Calu3 (cell line): ENCODE measurements around the gene PRKAR2B. TPM values are rescaled to one million over a fixed set of nuclear protein-coding genes. Genes with fewer than 3 reads are reported as not detected.

ENCODE experiments used
- BruUV-seq: library from RNA; stranded (reverse); fragments of 400-500 nt; replicated peaks from 2 replicates; lab custom pipeline; 2021; lab: Mats Ljungman, UMichigan
- CTCF ChIA-PET: fragments of 300-600 bp; sonication (Branson Sonifier 250); formaldehyde crosslinking; loops from one replicate; lab custom pipeline; 2022; ENCODE audit warnings: antibody characterized with exemption; lab: Charles Lee
- DNase-seq: peaks from one replicate; pipeline ENCODE4 v3.0.0; 2022
- H3K27ac Mint-ChIP-seq: one replicate; pipeline ENCODE4 v1.8.0; 2022; ENCODE audit warnings: mixed read lengths; ENCODE audit not compliant: unreplicated experiment
- H3K27me3 Mint-ChIP-seq: one replicate; pipeline ENCODE4 v1.8.0; 2022; ENCODE audit warnings: mixed read lengths; ENCODE audit not compliant: unreplicated experiment
- H3K36me3 Mint-ChIP-seq: one replicate; pipeline ENCODE4 v1.8.0; 2022; ENCODE audit warnings: mild to moderate bottlenecking, moderate library complexity, mixed read lengths; ENCODE audit not compliant: insufficient read depth, unreplicated experiment
- H3K4me1 Mint-ChIP-seq: one replicate; pipeline ENCODE4 v1.8.0; 2022; ENCODE audit warnings: mild to moderate bottlenecking, low read depth, mixed read lengths; ENCODE audit not compliant: unreplicated experiment
- H3K4me3 Mint-ChIP-seq: one replicate; pipeline ENCODE4 v1.8.0; 2022; ENCODE audit warnings: mild to moderate bottlenecking, low read depth, moderate library complexity, mixed read lengths; ENCODE audit not compliant: unreplicated experiment
- H3K9me3 Mint-ChIP-seq: one replicate; pipeline ENCODE4 v1.8.0; 2022; ENCODE audit warnings: low read depth, mixed read lengths; ENCODE audit not compliant: unreplicated experiment
- intact Hi-C: fragments of 100-400 bp; cut with micrococcal nuclease; formaldehyde crosslinking; loops from one replicate; pipeline ENCODE4 v1.10.0; 2022; ENCODE audit not compliant: unreplicated experiment
- total RNA-seq: library from RNA; stranded (reverse); gene quantifications from 2 replicates; pipeline ENCODE4 v1.2.3, GENCODE V29; 2022
- TF ChIP-seq, protein P1 (sequence below): fragments of 200-600 bp; IDR thresholded peaks from one replicate; pipeline ENCODE4 v1.8.0; 2022; ENCODE audit warnings: antibody characterized with exemption; ENCODE audit not compliant: unreplicated experiment

The PRKAR2B gene
- total RNA-seq, 1 experiment from 2014 or later, result 3.1 TPM

DNA sequence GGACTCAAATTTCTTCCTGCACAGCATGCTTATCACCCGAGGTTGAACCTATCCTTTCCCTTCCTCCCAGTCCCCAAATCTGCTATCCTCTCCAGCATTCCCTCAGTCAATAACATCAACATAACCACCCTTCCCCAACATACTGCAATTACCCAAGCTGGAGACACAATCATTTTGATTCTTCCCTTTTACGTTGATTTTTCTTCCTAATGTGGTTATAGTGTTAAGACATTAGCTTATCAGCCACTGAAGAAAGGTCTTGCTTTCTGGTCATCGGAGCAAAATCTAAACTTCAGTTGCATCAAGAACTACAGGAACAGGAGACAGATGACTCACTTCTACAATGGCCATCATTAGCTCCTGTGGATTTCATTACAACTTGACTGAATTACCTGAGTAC lies 120.8 kb downstream of the PRKAR2B start:
- BruUV-seq, result no TSS peak
- CTCF ChIA-PET, result interaction anchor here (0.6 kb wide), 1 partner anchor 216 kb away, joined by 3 read pairs; no protein-coding TSS in a partner anchor
- H3K9me3 Mint-ChIP-seq, result no peaks in the 10 kb centered on the region
- H3K27me3 Mint-ChIP-seq, result no peaks in the 10 kb centered on the region
- no peak for DNase-seq
- TF ChIP-seq, protein P1, sequence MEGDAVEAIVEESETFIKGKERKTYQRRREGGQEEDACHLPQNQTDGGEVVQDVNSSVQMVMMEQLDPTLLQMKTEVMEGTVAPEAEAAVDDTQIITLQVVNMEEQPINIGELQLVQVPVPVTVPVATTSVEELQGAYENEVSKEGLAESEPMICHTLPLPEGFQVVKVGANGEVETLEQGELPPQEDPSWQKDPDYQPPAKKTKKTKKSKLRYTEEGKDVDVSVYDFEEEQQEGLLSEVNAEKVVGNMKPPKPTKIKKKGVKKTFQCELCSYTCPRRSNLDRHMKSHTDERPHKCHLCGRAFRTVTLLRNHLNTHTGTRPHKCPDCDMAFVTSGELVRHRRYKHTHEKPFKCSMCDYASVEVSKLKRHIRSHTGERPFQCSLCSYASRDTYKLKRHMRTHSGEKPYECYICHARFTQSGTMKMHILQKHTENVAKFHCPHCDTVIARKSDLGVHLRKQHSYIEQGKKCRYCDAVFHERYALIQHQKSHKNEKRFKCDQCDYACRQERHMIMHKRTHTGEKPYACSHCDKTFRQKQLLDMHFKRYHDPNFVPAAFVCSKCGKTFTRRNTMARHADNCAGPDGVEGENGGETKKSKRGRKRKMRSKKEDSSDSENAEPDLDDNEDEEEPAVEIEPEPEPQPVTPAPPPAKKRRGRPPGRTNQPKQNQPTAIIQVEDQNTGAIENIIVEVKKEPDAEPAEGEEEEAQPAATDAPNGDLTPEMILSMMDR, result no peak
- intact Hi-C loops, result no loop called here
- H3K27ac Mint-ChIP-seq, result no peak overlapping the region
- peaks cover 2% of the 10 kb centered on the region for H3K4me1 Mint-ChIP-seq
- peaks cover 30% of the 10 kb centered on the region for H3K36me3 Mint-ChIP-seq
- no peak overlapping the region for H3K4me3 Mint-ChIP-seq

DNA sequence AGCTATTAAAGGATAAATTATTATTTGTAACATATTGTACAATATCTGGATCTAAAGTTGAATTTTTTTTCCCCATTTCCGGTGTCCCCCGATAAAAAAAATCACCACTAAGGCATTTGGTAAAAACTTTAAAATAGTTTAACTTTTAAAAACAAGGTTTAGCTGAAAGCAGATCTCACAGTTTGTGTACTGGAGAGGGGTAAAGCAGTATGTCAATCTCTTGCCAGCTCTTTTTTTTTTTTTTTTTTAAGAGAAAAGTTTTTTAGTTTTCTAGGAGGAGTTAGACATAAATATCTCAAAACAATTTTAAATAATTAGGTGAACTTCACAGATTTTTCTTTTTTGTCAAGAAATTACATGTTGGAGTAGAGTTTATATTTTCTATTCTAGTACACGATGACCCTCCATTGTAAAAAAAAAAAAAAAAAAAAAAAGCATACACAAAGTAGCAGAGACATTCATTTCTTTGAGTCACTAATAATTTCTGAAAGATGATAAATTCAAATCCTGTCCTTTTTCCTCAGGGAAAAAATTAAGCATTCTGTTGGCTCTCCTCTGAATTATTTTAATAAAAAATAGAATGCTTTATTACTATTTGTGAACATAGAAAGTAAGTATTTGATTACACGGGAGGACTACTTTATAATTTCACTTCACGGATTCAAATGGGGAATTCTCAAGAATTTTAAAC lies 122.4 kb downstream of the PRKAR2B start:
- Mint-ChIP-seq H3K27ac (peak overlapping the region; percentile 98), H3K9me3 (no peaks in the 10 kb centered on the region), H3K4me3 (peak overlapping the region; percentile 90), H3K4me1 (peaks cover 8% of the 10 kb centered on the region), H3K36me3 (peaks cover 32% of the 10 kb centered on the region), H3K27me3 (no peaks in the 10 kb centered on the region)
- TF ChIP-seq, protein P1, result no peak
- CTCF ChIA-PET, result no interaction called here
- BruUV-seq, result no TSS peak
- intact Hi-C loops, result no loop called here
- no peak for DNase-seq

GRCh38 chr7:107167483-107168232 lies 123.2 kb downstream of the PRKAR2B start:
- no peaks in the 10 kb centered on the region for H3K9me3 Mint-ChIP-seq
- peaks cover 32% of the 10 kb centered on the region for H3K36me3 Mint-ChIP-seq
- peaks cover 8% of the 10 kb centered on the region for H3K4me1 Mint-ChIP-seq
- intact Hi-C loops, result no loop called here
- no peaks in the 10 kb centered on the region for H3K27me3 Mint-ChIP-seq
- CTCF ChIA-PET, result interaction anchor here (0.6 to 1.4 kb wide), 3 partner anchors 20 to 333 kb away, joined by 4 to 6 read pairs (median 5); no protein-coding TSS in a partner anchor
- DNase-seq, result peak; percentile 4
- H3K27ac Mint-ChIP-seq, result peak overlapping the region; percentile 98
- peak overlapping the region; percentile 90 for H3K4me3 Mint-ChIP-seq
- TF ChIP-seq, protein P1, result no peak
- TSS peak; percentile 82 for BruUV-seq

GRCh38 chr7:107168233-107169119 lies 124.0 kb downstream of the PRKAR2B start, which contains the start of gene HBP1:
HBP1 (plus strand) TSS chr7:107169003; CDS start chr7:107179894, 10,891 bp downstream.
- Mint-ChIP-seq H3K27me3 (no peaks in the 10 kb centered on the region), H3K4me3 (peak within 1 kb of the TSS; percentile 90), H3K4me1 (peaks cover 11% of the 10 kb centered on the region), H3K27ac (peak within 1 kb of the TSS; percentile 98), H3K9me3 (no peaks in the 10 kb centered on the region), H3K36me3 (peaks cover 32% of the 10 kb centered on the region)
- no TSS peak for BruUV-seq
- peak; percentile 94 for DNase-seq
- CTCF ChIA-PET, result interaction anchor here (0.6 to 1.4 kb wide), 8 partner anchors 11 to 706 kb away, joined by 3 to 8 read pairs (median 5); no protein-coding TSS in a partner anchor
- TF ChIP-seq, protein P1, result no peak
- intact Hi-C loops, result no loop called here
